Neural crest cell (in vitro differentiated cells): ENCODE data around the gene DYNLT2B. TPM values are rescaled to one million over a fixed set of nuclear protein-coding genes. Genes with fewer than 3 reads are reported as not detected.

ENCODE experiments used
- DNase-seq: peaks from one replicate; pipeline ENCODE4 v3.0.0; 2021; ENCODE audit warnings: low read depth, mixed read lengths, low spot score
- H3K27ac Mint-ChIP-seq: one replicate; pipeline ENCODE4 v1.8.0; 2021; ENCODE audit warnings: mild to moderate bottlenecking, mixed read lengths; ENCODE audit not compliant: unreplicated experiment
- H3K27me3 Mint-ChIP-seq: 2 replicates; pipeline ENCODE4 v1.8.0; 2021; ENCODE audit warnings: low read depth, mild to moderate bottlenecking, mixed read lengths
- H3K36me3 Mint-ChIP-seq: 2 replicates; pipeline ENCODE4 v1.8.0; 2021; ENCODE audit warnings: low read depth, mild to moderate bottlenecking, mixed read lengths
- H3K4me1 Mint-ChIP-seq: 2 replicates; pipeline ENCODE4 v1.8.0; 2021; ENCODE audit warnings: mixed read lengths
- H3K4me3 Mint-ChIP-seq: one replicate; pipeline ENCODE4 v1.8.0; 2021; ENCODE audit warnings: mild to moderate bottlenecking, mixed read lengths
- H3K9me3 Mint-ChIP-seq: 2 replicates; pipeline ENCODE4 v1.8.0; 2021; ENCODE audit warnings: mixed read lengths
- total RNA-seq: library from RNA; stranded (reverse); gene quantifications from 2 replicates; pipeline ENCODE4 v1.2.1, GENCODE V29; 2021
- TF ChIP-seq, protein P1 (sequence below): fragments of 200-600 bp; sonication (generic); conservative IDR thresholded peaks from 2 replicates; pipeline ENCODE4 v1.5.0; 2021; ENCODE audit warnings: antibody characterized with exemption, mild to moderate bottlenecking

The DYNLT2B gene
- total RNA-seq, 1 donor from 2014 or later = 44.1 TPM

DNA sequence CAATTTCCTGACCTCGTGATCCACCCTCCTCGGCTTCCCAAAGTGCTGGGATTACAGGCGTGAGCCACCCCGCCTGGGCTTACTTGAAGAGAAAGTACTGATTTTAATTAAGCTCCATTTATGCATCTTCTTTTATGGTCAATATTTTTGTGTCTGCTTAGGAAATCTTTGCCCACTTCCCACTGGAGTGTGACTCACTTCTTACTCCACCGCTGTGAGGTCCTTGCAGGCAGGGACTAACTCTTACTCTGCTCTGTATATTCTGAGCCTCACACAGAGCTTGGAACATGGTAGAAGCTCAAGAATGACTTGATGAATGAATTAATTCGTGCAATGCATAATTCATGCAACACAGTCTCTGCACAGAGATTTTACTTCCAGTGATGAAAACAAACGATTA lies 23.1 kb upstream of the DYNLT2B start:
- Mint-ChIP-seq H3K27me3 (no peaks in the 10 kb centered on the region), H3K4me3 (no peak overlapping the region), H3K36me3 (peaks cover 7% of the 10 kb centered on the region), H3K9me3 (no peaks in the 10 kb centered on the region), H3K4me1 (no peaks in the 10 kb centered on the region), H3K27ac (no peak overlapping the region)
- DNase-seq = no peak
- TF ChIP-seq, protein P1, sequence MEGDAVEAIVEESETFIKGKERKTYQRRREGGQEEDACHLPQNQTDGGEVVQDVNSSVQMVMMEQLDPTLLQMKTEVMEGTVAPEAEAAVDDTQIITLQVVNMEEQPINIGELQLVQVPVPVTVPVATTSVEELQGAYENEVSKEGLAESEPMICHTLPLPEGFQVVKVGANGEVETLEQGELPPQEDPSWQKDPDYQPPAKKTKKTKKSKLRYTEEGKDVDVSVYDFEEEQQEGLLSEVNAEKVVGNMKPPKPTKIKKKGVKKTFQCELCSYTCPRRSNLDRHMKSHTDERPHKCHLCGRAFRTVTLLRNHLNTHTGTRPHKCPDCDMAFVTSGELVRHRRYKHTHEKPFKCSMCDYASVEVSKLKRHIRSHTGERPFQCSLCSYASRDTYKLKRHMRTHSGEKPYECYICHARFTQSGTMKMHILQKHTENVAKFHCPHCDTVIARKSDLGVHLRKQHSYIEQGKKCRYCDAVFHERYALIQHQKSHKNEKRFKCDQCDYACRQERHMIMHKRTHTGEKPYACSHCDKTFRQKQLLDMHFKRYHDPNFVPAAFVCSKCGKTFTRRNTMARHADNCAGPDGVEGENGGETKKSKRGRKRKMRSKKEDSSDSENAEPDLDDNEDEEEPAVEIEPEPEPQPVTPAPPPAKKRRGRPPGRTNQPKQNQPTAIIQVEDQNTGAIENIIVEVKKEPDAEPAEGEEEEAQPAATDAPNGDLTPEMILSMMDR = no peak

DNA sequence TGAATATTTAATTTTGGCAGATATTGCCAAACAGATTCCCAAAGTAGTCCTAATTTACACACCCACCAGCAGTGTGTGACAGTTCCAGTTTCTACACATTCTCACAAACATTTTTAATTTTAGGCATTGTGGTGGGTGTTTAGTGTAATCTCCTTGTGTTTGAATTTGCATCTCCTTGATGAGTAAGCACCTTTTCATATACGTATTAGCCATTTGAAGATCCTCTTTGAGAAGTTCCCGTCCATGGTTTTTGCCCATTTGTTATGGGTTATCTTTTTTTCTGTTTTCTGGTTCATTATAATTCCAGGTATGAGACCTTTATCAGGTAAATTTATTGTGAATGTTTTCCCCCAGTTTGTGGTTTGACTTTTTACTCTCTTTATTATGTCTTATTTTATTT lies 22.4 kb upstream of the DYNLT2B start:
- Mint-ChIP-seq H3K27ac (no peak overlapping the region), H3K36me3 (peaks cover 2% of the 10 kb centered on the region), H3K27me3 (no peaks in the 10 kb centered on the region), H3K4me1 (no peaks in the 10 kb centered on the region), H3K4me3 (no peak overlapping the region), H3K9me3 (no peaks in the 10 kb centered on the region)
- no peak for DNase-seq
- TF ChIP-seq, protein P1 = no peak

DNA sequence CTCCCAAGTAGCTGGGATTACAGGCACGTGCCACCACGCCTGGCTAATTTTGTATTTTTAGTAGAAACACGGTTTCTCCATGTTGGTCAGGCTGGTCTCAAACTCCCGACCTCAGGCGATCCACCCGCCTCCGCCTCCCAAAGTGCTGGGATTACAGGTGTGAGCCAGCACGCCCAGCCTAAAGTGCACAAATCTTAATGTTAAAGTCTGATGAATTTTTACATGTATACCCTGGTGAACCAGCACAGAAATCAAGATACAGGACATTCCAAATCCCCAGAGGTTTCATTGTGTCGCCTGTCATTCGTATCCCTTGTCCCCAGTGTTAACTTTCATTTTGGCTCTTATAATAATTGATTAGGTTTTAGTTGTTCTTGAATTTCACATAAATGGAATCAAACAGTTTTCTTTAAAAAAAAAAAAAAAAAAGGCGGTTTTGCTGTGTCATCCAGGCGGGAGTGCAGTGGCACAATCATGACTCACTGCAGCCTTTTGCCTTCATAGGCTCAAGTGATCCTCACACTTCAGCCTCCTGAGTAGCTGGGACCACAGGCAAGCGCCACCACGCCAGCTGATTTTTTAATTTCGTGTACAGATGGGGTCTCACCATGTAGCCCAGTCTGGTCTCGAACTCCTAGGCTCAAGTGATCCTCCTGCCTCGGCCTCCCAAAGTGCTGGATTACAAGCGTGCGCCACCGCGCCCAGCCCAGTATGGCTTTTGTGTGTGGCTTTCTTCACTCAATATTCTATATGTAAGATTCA lies 21.6 kb upstream of the DYNLT2B start:
- no peak for DNase-seq
- TF ChIP-seq, protein P1 = no peak
- no peaks in the 10 kb centered on the region for H3K9me3 Mint-ChIP-seq
- H3K27me3 Mint-ChIP-seq = no peaks in the 10 kb centered on the region
- H3K27ac Mint-ChIP-seq = no peak overlapping the region
- no peak overlapping the region for H3K4me3 Mint-ChIP-seq
- no peaks in the 10 kb centered on the region for H3K4me1 Mint-ChIP-seq
- H3K36me3 Mint-ChIP-seq = no peaks in the 10 kb centered on the region

DNA sequence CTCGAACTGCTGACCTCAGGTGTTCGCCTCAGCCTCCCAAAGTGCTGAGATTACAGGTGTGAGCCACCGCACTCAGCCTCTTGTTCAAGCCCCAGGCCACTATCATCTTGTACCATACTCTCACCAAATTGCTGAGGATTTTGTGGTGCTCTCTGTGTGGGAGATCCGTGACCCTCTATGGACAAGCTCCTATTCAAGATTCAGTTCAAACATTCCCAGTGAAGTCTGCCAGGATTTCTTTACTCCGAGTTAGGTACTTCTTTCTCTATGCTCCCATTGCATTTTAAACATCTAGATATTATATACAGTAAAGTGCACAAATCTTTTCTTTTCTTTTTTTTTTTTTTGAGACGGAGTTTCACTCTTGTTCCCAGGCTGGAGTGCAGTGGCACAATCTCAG lies 21.0 kb upstream of the DYNLT2B start:
- H3K27me3 Mint-ChIP-seq = no peaks in the 10 kb centered on the region
- H3K27ac Mint-ChIP-seq = no peak overlapping the region
- TF ChIP-seq, protein P1 = no peak
- no peak overlapping the region for H3K4me3 Mint-ChIP-seq
- H3K9me3 Mint-ChIP-seq = no peaks in the 10 kb centered on the region
- DNase-seq = no peak
- no peaks in the 10 kb centered on the region for H3K36me3 Mint-ChIP-seq
- no peaks in the 10 kb centered on the region for H3K4me1 Mint-ChIP-seq

DNA sequence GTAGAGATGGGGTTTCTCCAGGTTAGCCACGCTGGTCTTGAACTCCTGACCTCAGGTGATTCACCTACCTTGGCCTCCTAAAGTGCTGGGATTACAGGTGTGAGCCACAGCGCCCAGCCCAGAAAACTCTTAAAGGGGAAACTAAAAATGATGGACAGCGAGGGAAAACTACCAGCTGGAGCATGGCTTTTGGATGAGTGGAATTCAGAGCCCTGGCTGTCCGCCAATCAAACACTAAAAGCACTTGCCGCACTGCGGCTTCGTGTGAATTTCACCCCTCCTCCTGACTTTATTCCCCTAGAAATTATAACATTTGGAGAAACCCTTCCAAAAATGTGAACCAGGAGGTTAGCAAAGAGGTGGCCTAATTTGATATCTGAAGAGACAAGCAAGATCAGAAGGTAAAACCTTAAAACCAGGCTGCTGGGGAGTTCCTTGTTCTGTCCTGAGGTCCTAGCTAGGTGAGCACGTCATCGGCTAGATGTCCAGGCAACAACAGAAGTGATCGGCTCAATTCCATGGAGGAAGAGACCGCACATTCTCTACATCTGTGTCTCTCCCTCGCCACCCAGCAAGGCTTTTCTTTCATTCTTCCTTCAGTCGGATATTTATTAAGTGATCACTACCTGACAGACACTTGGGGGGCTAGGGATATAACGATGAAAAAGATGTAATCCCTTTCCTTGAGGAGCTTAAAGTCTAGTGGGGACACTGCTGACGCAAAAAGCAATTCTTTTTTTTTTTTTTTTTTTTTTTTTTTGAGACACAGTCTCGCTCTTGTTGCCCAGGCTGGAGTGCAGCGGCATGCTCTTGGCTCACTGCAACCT lies 18.5 kb upstream of the DYNLT2B start:
- no peak overlapping the region for H3K27ac Mint-ChIP-seq
- H3K4me1 Mint-ChIP-seq = no peaks in the 10 kb centered on the region
- TF ChIP-seq, protein P1 = no peak
- H3K36me3 Mint-ChIP-seq = no peaks in the 10 kb centered on the region
- no peaks in the 10 kb centered on the region for H3K9me3 Mint-ChIP-seq
- no peak for DNase-seq
- no peaks in the 10 kb centered on the region for H3K27me3 Mint-ChIP-seq
- H3K4me3 Mint-ChIP-seq = no peak overlapping the region
